Thyroid gland (tissue), 4 donors: ENCODE measurements around the gene CASR. TPM values are rescaled to one million over a fixed set of nuclear protein-coding genes. Genes with fewer than 3 reads are reported as not detected.

ENCODE experiments used
- DNase-seq, 2 donors: peaks; one replicate each; pipeline ENCODE4 v3.0.0-alpha.2; 2019
- H3K27ac ChIP-seq, 3 donors: fragments of 200-600 bp; sonication (generic); 1 replicate in 2 of 3; 2 replicates in 1 of 3; pipeline ENCODE4 v1.5.1; 2016 to 2019; ENCODE audit warnings: mild to moderate bottlenecking in 1 of 3, moderate library complexity in 1 of 3
- H3K27me3 ChIP-seq: fragments of 200-600 bp; sonication (generic); one replicate; pipeline ENCODE4 v1.5.1; 2019
- H3K36me3 ChIP-seq, 2 donors: fragments of 200-600 bp; sonication (generic); one replicate each; pipeline ENCODE4 v1.5.1; 2016 to 2019
- H3K4me1 ChIP-seq, 2 donors: fragments of 200-600 bp; sonication (generic); one replicate each; pipeline ENCODE4 v1.5.1; 2017 to 2019
- H3K4me3 ChIP-seq, 3 donors: fragments of 200-600 bp; sonication (generic); replicated peaks in 1 of 3; 1 replicate in 2 of 3; 2 replicates in 1 of 3; pipeline ENCODE4 v1.5.1; 2016; ENCODE audit warnings: mild to moderate bottlenecking in 1 of 3
- H3K9me3 ChIP-seq: fragments of 200-600 bp; sonication (generic); one replicate; pipeline ENCODE4 v1.5.1; 2017
- CTCF ChIP-seq, 6 experiments: fragments of 200-600 bp in 3 of 6; fragments of 450-650 bp in 3 of 6; sonication (generic) in 3 of 6; IDR thresholded peaks; one replicate each; pipeline ENCODE4 v1.5.1; 2016 to 2019; ENCODE audit warnings: antibody characterized with exemption in 6 of 6, mild to moderate bottlenecking in 2 of 6, inconsistent platforms in 1 of 6, moderate library complexity in 1 of 6
- POLR2A ChIP-seq, 2 donors: fragments of 450-650 bp; IDR thresholded peaks; one replicate each; pipeline ENCODE4 v1.6.1; 2017; ENCODE audit warnings: antibody characterized with exemption in 2 of 2, mild to moderate bottlenecking in 2 of 2, moderate library complexity in 1 of 2
- WGBS, 2 donors: methylation state at CpG; one replicate each; pipeline ENCODE4 v1.1.5; 2017; 5-methylcytosine and 5-hydroxymethylcytosine counted together
- intact Hi-C: fragments of 100-400 bp; cut with DNase I; formaldehyde crosslinking; loops from one replicate; pipeline ENCODE4 v1.15.1; 2023
- total RNA-seq, 4 donors: library from RNA; depleted of rRNA; stranded (reverse); fragments of >200 nt; gene quantifications; one replicate each; pipeline ENCODE4 v1.2.3, GENCODE V29; 2016

The CASR gene
- total RNA-seq, 4 donors from 2014 or later, result under 0.01 to 1.2 (median 0.17) TPM; not detected in 1

DNA sequence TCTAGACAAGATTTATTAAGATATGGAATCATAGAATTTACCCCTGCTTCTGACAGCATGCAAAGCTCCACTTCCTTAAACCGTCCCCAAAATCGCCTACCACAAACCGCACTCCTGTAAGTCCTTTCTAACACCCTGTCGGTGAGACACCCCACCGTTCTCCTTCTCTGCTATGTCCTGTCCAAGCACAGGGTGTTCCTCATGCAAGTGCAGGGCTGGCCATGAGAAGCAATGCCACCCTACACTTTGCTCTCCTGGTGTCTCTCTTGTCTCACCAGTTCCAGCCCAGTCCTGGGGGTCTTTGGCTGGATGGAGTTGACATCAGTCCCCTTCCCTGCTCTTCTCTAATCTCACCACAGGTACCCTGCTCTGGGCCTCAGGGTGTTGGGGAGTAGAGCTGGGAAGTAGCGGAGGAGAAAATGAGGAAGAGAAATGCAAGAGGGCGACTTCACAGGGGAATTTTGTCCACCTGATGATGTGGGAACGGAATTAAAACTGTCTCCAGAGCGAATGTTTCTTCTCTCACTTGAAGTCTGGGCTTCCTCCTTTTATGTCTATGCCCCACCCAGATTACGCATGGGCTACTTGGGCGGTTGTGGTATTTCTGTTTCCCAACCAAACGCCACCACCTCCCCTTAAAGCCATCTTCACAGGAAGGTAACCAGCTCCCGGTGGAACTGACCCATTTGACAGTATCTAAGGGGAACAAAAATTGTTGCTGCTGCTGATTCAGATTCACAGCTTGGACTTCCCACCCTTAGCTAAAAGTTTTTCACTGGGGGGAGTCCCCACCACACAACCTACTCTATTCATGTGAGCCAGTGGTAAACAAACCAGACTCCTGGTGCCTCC is 49.9 kb downstream of the CASR start:
- no peak overlapping the region for H3K4me3 ChIP-seq
- WGBS, 2 donors, result 87 to 89% methylated on average over 13 of the region's 13 CpGs
- no peaks in the 10 kb centered on the region for H3K36me3 ChIP-seq
- H3K9me3 ChIP-seq, result no peaks in the 10 kb centered on the region
- H3K4me1 ChIP-seq, result no peaks in the 10 kb centered on the region
- no peak overlapping the region for H3K27ac ChIP-seq
- TF ChIP-seq POLR2A (IDR thresholded peaks at IDR 0.05), result no peak
- TF ChIP-seq CTCF (IDR thresholded peaks at IDR 0.05), result no peak
- H3K27me3 ChIP-seq, result no peaks in the 10 kb centered on the region
- intact Hi-C loops, result no loop called here
- no peak for DNase-seq

- Histone ChIP-seq H3K4me1 (no peaks in the 10 kb centered on the region), H3K4me3 (no peak overlapping the region), H3K36me3 (no peaks in the 10 kb centered on the region), H3K9me3 (no peaks in the 10 kb centered on the region), H3K27ac (no peak overlapping the region), H3K27me3 (no peaks in the 10 kb centered on the region)
- DNase-seq, result no peak
- intact Hi-C loops, result no loop called here
- no peak for TF ChIP-seq POLR2A (IDR thresholded peaks at IDR 0.05)
- TF ChIP-seq CTCF (IDR thresholded peaks at IDR 0.05), result no peak
- 45 to 50% methylated on average over 1 of the region's 1 CpG for WGBS, 2 donors
Observed at GRCh38 chr3:122234117-122234516, 50.6 kb downstream of the CASR start.

GRCh38 chr3:122235147-122235546 is 51.7 kb downstream of the CASR start:
- no peaks in the 10 kb centered on the region for H3K4me1 ChIP-seq
- no peak overlapping the region for H3K27ac ChIP-seq
- H3K27me3 ChIP-seq, result no peaks in the 10 kb centered on the region
- H3K9me3 ChIP-seq, result no peaks in the 10 kb centered on the region
- no peak for DNase-seq
- 90% methylated on average over 3 of the region's 3 CpGs for WGBS, 2 donors
- H3K4me3 ChIP-seq, result no peak overlapping the region
- TF ChIP-seq CTCF (IDR thresholded peaks at IDR 0.05), result no peak
- no peak for TF ChIP-seq POLR2A (IDR thresholded peaks at IDR 0.05)
- H3K36me3 ChIP-seq, result no peaks in the 10 kb centered on the region
- intact Hi-C loops, result no loop called here

DNA sequence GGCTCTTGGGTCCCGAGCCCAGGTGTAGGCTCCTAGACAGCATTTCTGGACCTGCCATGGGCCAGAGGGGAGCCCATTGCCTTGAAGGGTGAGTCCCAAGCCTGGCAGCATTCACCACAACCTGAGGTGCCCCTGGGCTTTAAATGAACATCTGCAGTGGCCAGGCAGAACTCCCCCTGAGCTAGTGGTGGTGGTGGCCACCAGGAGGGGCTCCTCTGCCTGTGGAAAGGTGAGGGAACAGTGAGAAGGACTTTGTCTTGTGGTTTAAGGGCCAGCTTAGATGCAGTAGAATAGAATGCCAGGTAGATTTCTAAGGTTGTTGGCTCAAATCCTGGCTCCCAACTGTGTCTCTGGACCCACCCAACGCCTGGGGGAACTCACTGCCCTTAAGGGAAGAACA is 55.6 kb downstream of the CASR start:
- intact Hi-C loops, result no loop called here
- DNase-seq, result no peak
- H3K9me3 ChIP-seq, result no peaks in the 10 kb centered on the region
- H3K27ac ChIP-seq, result no peak overlapping the region
- no peak overlapping the region for H3K4me3 ChIP-seq
- 75 to 100% methylated on average over 1 to 2 of the region's 2 CpGs for whole genome bisulfite sequencing, 2 donors
- H3K36me3 ChIP-seq, result no peaks in the 10 kb centered on the region
- no peaks in the 10 kb centered on the region for H3K4me1 ChIP-seq
- no peaks in the 10 kb centered on the region for H3K27me3 ChIP-seq
- TF ChIP-seq POLR2A (IDR thresholded peaks at IDR 0.05) (no peak), CTCF (IDR thresholded peaks at IDR 0.05) (no peak)

GRCh38 chr3:122245513-122246174 is 62.2 kb downstream of the CASR start:
- WGBS, 2 donors, result 70 to 72% methylated on average over 7 of the region's 7 CpGs
- H3K27ac ChIP-seq, result no peak overlapping the region
- no peak overlapping the region for H3K4me3 ChIP-seq
- intact Hi-C loops, result no loop called here
- DNase-seq, result no peak
- no peaks in the 10 kb centered on the region for H3K27me3 ChIP-seq
- H3K9me3 ChIP-seq, result no peaks in the 10 kb centered on the region
- TF ChIP-seq POLR2A (IDR thresholded peaks at IDR 0.05) (no peak), CTCF (IDR thresholded peaks at IDR 0.05) (no peak)
- H3K4me1 ChIP-seq, result no peaks in the 10 kb centered on the region
- no peaks in the 10 kb centered on the region for H3K36me3 ChIP-seq
